Thyroid gland (tissue), 4 donors: ENCODE results near the gene POSTN.
"Not testable (repeated sequence)": the region's sequence is repeated elsewhere in the genome, so short reads cannot be mapped to it uniquely, and the experiment has no call there.

Experiments used
- CTCF ChIP-seq, 6 experiments: fragments of 200-600 bp in 3 of 6; fragments of 450-650 bp in 3 of 6; sonication (generic) in 3 of 6; IDR thresholded peaks; one replicate each; pipeline ENCODE4 v1.5.1; 2016 to 2019; ENCODE audit warnings: antibody characterized with exemption in 6 of 6, mild to moderate bottlenecking in 2 of 6, inconsistent platforms in 1 of 6, moderate library complexity in 1 of 6
- POLR2A ChIP-seq, 2 donors: fragments of 450-650 bp; IDR thresholded peaks; one replicate each; pipeline ENCODE4 v1.6.1; 2017; ENCODE audit warnings: antibody characterized with exemption in 2 of 2, mild to moderate bottlenecking in 2 of 2, moderate library complexity in 1 of 2

- TF ChIP-seq POLR2A, CTCF (IDR thresholded peaks at IDR 0.05): not testable (repeated sequence)
Measured at GRCh38 chr13:37589381-37589780, 9.2 kb downstream of the POSTN start.
